Embryonic facial prominence (tissue), 1 donor: ENCODE measurements around the gene C14orf93.

Experiments
- DNase-seq: peaks from one replicate; pipeline ENCODE4 v3.0.0-alpha.2; 2016; ENCODE audit errors: extremely low spot score

C14orf93 gene

DNA sequence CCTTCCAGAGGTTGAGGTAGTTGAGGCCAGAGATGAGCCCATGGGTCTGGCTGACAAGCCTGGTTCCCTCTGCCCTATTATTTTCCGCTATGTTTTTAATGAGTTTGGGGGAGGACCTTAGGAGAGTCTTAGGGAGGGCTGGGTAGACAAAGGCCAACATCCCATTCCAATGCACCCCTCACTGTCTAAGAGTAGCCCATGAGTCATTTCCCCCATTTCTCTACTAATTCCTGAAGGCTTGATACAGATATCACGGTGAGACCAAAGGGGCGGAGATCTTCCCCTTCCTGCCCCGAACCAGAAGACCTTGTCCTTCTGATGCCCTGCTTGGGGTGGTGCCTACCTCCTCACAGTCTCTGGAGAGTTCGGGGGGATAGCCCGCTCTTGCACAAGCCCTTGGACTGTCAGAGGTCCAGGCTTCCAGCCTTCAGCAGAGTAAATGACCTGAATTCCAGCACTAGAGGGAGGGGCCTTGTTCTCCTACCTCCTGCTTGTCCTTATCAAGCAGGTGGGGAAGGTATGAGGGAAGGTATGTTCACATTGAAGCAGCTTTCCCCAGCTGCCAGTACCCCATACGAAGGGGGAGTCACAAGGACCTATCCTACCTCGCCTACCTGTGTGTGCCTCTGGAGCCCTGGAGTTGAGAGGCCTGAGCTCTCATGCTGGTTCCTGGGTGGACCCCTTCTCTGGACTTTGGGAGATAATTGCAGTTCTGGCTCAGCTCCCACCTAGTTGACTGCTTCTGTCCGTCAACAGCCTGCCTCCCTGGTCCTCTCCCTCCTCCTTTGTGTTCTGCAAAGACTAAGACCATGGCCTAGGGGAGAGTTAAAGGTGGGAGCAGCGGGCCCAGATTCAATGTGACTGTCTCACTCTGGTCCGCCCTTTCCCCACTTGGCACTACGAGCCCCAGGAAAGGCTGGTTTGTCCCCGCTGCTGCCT, 35.7 kb upstream of the C14orf93 start:
- DNase-seq = no peak

DNA sequence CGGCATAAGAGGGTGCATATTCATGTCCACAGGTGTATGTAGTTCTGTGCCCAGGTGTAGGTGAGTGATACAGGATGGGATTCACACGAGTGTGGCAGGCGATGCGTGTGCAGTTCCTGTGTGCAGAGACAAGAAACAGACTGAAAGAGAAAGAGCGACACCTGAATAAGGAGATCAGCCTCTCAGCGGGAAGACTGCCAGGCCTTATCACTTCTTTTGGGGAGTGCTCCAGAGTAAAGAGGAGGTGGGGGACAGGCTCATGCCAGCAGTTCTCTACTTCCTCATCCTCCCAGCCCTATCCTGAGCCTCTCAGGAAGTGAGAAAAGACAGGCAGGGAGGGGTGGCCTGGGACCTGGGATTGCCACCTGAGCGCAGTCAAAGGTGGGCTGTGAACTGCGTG, 34.9 kb upstream of the C14orf93 start:
- DNase-seq = no peak

DNA sequence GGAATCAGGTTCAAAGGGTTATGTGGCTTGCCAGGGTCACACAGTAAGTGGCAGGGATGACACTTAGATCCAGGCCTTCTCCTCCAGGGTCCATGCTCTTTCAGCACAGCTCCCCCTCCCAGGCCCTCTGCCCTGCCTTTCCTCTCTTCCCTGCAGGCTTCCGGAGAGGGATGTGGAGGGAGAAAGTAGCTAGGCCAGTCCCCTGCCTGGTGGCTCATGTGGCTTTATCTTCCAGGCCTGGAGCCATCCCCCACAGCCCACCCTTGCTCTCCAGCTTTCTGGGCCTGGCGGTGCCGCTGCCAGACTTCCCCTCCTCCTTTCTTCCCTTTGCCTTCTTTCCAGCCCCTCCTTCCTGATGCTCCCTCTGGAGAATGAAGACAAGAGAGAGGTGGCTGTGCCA, 33.8 kb upstream of the C14orf93 start:
- DNase-seq = no peak

DNA sequence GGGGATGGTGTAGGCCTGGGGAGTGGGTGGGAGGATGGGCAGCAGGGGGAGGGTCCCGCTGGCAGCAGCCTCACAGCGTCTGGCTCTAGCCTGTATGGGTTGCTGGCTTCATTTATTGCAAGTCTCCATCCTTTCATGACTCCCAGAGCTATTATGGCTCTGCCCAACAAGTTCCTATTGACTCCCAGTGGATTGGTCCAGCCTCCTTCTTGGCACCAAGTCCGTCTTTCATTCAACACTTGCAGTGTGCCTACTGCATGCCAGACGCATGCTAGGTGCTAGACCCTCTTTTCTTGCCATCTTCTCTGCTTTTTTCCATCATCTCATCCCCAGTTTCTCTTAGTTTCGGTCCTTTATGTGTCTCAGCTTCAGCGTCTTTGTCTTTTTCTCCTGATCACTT, 33.2 kb upstream of the C14orf93 start:
- DNase-seq = no peak

DNA sequence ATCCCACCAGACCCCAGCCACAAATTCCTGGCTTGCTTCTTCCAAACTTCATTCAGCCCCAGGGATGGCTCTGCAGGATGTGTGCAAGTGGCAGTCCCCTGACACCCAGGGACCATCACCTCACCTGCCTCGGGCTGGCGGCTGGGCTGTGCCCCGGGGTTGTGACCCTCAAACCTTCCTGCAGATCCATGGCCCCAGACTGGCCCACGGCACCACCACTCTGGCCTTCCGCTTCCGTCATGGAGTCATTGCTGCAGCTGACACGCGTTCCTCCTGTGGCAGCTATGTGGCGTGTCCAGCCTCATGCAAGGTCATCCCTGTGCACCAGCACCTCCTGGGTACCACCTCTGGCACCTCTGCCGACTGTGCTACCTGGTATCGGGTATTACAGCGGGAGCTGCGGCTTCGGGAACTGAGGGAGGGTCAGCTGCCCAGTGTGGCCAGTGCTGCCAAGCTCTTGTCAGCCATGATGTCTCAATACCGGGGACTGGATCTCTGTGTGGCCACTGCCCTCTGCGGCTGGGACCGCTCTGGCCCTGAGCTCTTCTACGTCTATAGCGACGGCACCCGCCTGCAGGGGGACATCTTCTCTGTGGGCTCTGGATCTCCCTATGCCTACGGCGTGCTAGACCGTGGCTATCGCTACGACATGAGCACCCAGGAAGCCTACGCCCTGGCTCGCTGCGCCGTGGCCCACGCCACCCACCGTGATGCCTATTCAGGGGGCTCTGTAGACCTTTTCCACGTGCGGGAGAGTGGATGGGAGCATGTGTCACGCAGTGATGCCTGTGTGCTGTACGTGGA, 32.4 kb upstream of the C14orf93 start, which contains the start of gene PSMB11:
PSMB11 (plus strand) TSS at position 51 of the 804 bp plus-strand sequence; CDS start at position 65, 14 bp downstream.
- no peak for DNase-seq

DNA sequence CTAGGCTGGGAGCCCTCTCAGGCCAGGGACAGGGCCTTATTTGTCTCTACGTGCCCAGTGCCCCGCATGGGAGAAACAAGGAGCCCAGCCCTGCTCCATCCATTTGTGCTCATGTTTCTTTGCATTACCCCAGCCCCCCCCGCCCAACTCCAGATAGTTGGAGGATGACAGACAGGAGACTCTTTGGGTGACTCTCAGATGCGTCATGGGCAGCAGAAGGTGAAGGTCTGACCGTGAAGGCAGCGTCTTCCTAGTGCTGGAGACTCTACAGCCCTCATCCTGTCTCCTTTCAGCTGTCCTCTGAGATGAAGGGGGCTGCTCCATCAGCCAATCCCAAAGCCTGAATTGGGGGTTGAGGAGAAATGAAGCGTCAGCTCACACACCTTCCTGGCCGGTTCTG, 31.8 kb upstream of the C14orf93 start:
- DNase-seq = no peak

DNA sequence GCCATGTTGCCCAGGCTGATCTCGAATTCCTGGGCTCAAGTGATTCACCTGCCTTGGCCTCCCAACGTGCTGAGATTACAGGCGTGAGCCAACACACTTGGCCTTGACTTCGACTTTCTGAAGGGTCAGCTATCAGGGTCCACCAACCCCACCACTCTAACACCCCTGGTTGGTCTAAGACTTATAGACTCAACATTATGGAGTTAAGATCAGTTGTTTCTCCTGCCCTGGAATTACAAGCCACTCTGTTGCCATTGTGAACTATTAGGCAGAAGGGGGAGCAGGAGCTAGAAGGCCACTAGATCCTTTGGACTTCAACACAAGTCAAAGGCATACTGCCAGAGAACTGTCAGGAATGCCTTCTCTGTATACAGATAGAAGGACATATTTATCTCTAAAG, 30.2 kb upstream of the C14orf93 start:
- no peak for DNase-seq

DNA sequence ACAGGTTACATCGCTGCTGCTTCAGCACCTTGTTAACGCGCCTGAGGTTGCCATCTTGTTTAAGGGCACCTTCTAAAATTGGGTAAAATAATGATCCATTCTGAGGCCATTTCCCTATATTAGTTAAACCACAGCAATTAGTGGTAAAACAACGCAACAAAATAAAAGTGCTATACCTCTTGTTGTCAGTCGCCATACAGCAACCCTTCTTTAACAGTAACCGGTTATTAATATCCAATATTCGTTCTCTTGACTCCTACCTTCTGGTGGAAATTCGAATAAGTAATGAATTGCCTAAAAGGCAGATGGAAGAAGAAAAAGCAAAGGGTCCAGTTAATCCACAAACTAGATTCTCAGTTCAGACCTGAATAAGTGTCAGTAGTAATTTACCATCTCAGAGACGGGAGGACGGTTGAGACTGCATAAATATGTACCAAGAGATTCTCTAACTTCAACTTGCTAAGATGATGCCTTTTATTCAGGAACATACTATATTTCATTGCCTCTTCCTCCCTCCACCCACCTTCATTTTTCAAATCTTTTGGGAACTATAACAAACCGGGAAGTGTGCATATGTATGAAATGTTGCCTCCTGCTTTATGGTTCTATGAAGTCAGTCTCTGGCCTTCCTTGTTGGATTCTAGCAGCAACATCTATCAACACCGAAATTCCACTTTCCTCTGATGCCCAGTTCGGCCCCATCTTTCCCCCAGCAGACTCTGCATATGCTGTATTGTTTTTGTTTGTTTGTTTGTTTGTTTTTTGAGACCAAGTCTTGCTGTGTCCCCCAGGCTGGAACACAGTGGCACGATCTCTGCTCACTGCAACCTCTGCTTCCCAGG, 25.6 kb upstream of the C14orf93 start:
- DNase-seq = no peak

DNA sequence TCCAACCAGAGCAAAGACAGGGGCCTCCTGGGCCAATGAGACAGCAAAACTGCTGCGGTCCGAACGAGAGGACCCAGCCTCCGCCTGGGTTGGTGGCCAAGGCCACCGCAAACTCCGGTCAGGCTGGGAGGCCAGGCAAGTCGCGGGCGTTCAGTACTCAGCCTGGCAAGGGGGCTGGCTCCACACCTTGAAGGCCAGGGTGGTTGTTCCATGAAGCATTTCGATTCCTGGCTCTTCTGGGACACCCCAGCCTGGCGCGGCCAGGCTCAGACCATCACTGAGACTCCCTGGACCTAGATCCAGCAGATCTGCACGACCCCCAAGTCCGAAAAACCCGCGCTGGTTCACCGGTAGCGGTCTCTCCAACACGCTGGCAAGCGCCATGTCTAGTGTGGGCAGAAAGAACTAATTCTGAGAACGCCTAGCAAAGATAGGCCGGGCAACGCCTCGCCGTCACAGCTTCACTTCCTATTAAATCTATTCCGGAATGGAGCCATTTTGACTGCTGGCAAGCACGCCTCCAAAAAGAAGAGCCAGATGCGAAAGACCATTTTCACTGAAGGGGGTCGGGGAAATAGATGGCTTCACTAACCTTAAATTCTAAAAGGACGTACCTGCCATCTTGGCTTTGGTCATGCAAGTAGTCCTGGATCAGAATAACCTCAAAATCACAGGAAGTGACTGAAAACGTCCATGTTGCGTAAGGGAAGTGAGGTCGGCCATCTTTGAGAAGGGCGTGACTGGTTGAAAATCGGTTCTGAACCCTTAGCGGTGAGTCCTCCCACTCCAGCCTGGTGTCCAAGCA, 24.8 kb upstream of the C14orf93 start, which contains the start of gene PSMB5:
PSMB5 (minus strand) TSS at position 403 of the 805 bp plus-strand sequence; CDS start at position 384, 19 bp downstream.
- DNase-seq = peak; percentile 92

DNA sequence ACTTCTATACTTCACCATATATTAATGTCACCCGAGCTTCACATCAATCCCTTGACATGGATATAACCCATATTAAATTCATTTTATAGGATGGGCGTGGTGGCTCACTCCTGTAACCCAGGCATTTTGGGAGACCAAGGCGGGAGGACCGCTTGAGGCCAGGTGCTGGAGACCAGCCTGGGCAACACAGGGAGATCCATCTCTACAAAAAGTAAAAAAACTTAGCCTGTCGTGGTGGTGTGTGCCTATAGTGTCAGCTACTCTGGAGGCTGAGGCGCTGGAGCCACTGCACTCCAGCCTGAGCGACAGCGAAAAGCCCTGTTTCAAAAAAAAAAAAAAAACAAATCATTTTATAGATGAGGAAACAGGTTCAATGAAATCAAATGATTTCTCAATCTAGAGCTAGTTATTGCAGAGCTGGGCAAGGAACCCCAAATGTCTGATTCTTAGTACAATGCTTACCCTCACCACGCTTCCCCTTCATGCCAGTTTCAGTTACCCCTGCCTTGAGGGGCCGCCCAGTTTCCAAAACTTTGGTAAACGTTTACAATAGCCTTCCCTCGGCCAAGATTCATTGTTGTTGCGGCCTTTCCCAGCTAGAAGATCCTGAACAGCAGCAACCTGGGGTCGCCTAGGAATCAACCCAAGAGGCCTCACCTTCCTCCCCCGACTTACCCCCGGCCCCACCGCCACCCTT, 24.0 kb upstream of the C14orf93 start:
- DNase-seq = no peak

DNA sequence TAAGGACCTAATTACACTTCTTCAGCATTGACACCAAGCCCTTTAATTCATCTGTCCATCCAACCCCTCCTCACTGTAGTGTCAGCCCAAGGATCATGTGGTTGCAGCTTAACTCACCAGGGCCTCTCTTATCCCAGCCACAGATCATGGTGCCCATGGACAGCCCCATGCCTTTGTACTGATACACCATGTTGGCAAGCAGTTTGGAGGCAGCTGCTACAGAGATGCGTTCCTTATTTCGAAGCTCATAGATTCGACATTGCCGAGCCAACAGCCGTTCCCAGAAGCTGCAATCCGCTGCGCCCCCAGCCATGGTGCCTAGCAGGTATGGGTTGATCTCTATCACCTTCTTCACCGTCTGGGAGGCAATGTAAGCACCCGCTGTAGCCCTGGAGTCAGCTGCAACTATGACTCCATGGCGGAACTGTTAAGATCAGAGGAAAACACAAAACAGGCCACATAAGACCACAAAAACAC, 23.3 kb upstream of the C14orf93 start:
- no peak for DNase-seq

DNA sequence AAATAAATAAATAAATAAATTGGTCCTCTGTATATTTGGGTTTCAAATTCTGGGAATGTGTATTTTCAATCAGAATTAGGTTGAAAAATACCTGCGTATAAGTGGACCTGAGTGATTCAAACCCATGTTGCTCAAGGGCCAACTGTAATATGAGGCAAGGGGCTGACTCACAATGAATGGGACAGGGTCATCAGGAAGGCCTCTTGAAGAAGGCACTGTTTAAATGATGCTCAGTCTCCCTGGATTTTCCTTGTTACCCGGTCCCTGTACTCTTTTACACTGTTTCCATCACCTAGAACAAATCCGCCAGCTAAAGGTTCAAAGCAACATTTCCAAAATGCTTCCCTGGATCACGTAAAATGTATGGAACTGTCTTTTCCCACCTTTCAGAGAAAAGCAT, 21.0 kb upstream of the C14orf93 start:
- DNase-seq = no peak

DNA sequence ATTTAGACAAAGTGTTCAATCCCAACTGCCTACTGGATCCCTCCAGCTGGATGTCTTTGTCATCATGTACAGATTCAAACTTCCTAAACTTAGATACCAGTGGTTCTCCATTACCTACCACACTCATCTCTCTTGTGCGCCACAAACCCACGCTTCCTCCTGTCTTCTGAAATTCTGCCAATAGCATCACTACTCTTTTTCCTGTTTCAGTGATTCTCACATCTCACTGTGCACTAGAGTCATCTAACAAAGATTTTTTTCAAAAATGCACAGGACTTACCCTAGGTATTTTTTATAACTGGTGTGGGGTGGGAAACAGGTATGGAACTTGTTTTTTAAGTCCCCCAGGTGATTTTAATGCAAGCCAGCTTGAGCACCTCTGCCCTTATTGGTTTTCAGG, 18.9 kb upstream of the C14orf93 start:
- DNase-seq = no peak

DNA sequence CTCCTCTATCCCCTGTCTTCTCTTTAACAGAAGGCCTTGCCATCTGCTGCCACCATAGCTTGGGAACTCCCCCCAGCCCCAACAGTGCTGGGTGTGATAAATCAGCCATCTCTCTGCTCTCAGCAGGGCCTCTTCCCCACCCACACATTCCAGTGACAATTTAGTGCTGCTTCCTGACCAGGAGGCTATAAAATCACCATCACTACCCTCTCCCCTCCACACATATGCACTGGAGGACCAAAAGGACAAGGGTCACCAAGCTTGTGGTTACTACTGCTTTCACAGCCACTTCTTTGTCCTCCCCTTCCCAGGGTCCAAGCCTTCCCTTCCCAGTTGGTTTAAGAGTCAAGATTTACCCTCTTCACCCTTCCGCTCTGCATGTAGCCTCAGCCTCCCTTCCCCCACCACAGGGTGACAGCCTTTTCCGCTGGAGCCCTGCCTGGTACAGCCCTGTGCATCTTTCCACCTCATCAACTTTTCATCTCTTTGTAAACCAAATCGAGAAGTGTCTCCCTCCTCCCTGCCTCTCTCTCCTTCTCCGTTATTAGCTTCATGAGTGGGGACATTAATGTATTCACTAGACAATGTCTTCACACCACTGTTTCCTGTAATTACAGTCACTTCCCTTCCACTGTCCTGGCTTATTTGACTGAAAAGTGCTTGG, 15.3 kb upstream of the C14orf93 start:
- DNase-seq = no peak

DNA sequence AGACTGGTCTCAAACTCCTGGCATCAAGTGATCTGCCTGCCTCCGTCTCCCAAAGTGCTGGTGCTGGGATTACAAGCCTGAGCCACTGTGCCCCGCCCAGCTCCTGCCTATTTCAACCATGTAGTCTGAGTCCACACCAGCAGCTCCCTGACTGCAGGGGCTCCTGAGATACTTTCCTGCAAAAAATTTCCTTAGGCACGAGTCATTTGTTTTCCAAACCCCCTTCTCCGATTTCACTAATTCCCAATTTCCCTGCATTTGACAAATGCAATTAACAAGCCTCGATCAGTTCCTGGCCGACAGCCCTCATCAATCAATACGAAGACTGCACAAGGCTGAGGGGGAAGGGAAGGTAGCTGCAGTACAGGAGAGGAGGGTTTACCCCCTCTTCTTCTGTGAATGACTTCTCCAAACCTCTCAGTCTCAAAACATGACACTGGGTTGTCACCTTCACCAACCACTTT, 14.7 kb upstream of the C14orf93 start:
- no peak for DNase-seq

DNA sequence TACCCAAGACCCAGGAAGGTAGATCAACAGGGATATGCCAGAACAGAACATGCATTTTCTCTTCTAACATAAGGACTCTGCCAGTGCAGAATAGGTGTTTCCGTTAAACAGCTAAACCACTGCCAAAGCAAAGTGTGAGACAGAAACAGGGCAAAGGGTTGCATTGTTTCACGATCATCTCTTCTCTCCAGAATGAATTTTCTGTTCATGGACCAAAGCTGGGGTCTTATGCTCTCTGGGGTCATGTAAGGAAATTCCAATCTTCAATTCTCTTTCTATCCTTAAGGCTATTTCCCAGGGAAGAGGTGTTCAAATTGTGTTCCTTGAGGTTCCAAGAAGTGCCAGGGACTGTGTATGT, 13.8 kb upstream of the C14orf93 start:
- no peak for DNase-seq

DNA sequence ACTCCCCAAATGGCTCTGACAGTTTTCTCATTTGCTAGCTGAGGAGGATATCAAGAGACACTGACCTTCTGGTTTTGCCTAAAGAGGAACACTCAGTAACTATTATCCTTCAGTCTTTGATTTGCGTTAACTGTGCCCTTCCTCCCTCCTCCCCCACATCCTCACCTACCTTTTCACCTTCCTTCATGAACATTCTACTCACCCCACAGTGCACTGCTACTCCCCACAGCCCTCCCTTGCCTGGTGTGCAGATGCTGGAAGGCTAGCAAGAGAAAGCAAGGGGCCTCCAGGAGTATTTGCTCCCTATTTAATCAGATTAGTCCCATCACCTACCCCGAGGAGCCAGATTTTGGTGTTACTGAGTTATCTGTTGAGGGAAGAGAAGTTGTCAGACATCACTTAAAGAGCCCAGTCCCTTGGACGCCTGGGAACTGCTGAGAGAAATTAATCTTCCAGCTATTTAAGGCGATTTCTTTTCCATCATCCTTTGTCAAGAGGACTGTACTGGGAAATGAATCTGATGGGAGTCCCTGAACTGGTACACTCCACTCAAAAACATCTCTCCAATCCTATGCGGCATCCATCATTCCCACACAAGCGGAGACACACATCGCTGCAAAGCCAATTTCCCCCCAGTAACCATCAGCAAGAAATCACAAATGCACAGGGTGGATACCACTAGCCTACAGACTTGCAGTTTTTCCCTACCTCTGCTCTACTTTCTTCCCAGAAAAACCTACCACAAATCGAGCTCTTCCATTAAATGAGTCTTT, 13.3 kb upstream of the C14orf93 start:
- no peak for DNase-seq

DNA sequence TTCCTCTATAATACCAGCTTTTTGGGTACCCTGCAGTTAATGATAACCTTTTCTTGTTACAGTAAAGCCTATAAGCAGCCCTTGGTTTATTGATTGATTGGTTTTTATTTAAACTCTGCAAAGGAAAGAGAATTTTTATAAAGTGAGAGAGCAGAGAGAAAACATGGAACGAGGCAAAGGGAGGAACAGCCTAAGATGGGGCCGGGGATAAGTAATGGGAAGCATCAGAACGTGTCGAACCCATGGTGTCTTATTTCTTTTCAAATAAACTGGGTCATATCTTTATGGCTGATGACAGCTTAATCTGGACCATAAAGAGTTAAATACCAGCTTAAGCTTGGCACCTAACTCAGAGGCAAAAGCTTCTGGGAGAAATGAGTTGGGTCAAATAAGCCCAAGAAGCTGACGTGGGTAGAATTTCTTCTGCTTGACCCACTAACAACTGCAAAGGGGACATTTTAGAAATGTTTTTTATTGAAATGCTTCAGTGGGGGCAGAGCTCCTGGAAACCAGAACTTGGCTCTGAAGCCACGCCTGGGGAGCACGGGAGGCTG, 12.0 kb upstream of the C14orf93 start:
- DNase-seq = no peak
